MM.1S (cell line): Measurements from ENCODE around the gene UBAC1.
"Not testable (repeated sequence)": the region's sequence is repeated elsewhere in the genome, so short reads cannot be mapped to it uniquely, and the experiment has no call there.

Source experiments
- DNase-seq: peaks from one replicate; pipeline ENCODE4 v3.0.0-alpha.2; 2015
- H2AFZ ChIP-seq: fragments of 300-600 bp; sonication (generic); 2 replicates; pipeline ENCODE4 v1.6.0; 2016; ENCODE audit warnings: antibody characterized with exemption, low read length
- H3F3A ChIP-seq: fragments of 300-600 bp; sonication (generic); 2 replicates; pipeline ENCODE4 v1.6.1; 2016; ENCODE audit warnings: mild to moderate bottlenecking, antibody characterized with exemption, low read length, moderate library complexity, mixed read lengths; ENCODE audit not compliant: insufficient read depth
- H3K27ac ChIP-seq: fragments of 300-600 bp; sonication (generic); 2 replicates; pipeline ENCODE4 v1.5.1; 2016; ENCODE audit warnings: mild to moderate bottlenecking, low read length
- H3K27me3 ChIP-seq: fragments of 300-600 bp; sonication (generic); replicated peaks from 2 replicates; pipeline ENCODE4 v1.6.0; 2016; ENCODE audit warnings: low read length; ENCODE audit not compliant: insufficient read depth
- H3K36me3 ChIP-seq: fragments of 300-600 bp; sonication (generic); replicated peaks from 2 replicates; pipeline ENCODE4 v1.6.1; 2016; ENCODE audit warnings: mild to moderate bottlenecking, low read length, mixed read lengths; ENCODE audit not compliant: insufficient read depth
- H3K4me1 ChIP-seq: fragments of 300-600 bp; sonication (generic); 2 replicates; pipeline ENCODE4 v1.6.1; 2016; ENCODE audit warnings: low read length, mixed read lengths
- H3K4me2 ChIP-seq: fragments of 300-600 bp; sonication (generic); 2 replicates; pipeline ENCODE4 v1.6.0; 2016; ENCODE audit warnings: low read depth, low read length
- H3K4me3 ChIP-seq: fragments of 300-600 bp; sonication (generic); 2 replicates; pipeline ENCODE4 v1.5.1; 2016; ENCODE audit warnings: low read length, mixed read lengths
- H3K79me2 ChIP-seq: fragments of 300-600 bp; sonication (generic); 2 replicates; pipeline ENCODE4 v1.6.1; 2016; ENCODE audit warnings: mixed run types, low read length, mixed read lengths
- H3K9ac ChIP-seq: fragments of 300-600 bp; sonication (generic); 2 replicates; pipeline ENCODE4 v1.6.1; 2016; ENCODE audit warnings: low read length, mixed read lengths
- H3K9me2 ChIP-seq: fragments of 300-600 bp; sonication (generic); replicated peaks from 2 replicates; pipeline ENCODE4 v1.6.1; 2016; ENCODE audit warnings: mild to moderate bottlenecking, low read length, mixed read lengths; ENCODE audit not compliant: insufficient read depth
- H3K9me3 ChIP-seq: fragments of 300-600 bp; sonication (generic); replicated peaks from 2 replicates; pipeline ENCODE4 v1.6.1; 2016; ENCODE audit warnings: mild to moderate bottlenecking, low read length, mixed read lengths; ENCODE audit not compliant: insufficient read depth
- H4K20me1 ChIP-seq: fragments of 300-600 bp; sonication (generic); 2 replicates; pipeline ENCODE4 v1.6.1; 2016; ENCODE audit warnings: mild to moderate bottlenecking, low read length, moderate library complexity, mixed read lengths; ENCODE audit not compliant: insufficient read depth
- CTCF ChIP-seq: fragments of 300-600 bp; sonication (generic); IDR thresholded peaks from 2 replicates; pipeline ENCODE4 v1.5.1; 2016; ENCODE audit warnings: antibody characterized with exemption, low read length, mixed read lengths
- EZH2 ChIP-seq: fragments of 300-600 bp; sonication (generic); optimal IDR thresholded peaks from 2 replicates; pipeline ENCODE3; 2017; ENCODE audit warnings: low read depth, mild to moderate bottlenecking, antibody characterized with exemption, low read length, mixed read lengths
- EZH2phosphoT487 ChIP-seq: fragments of 300-600 bp; sonication (generic); IDR thresholded peaks from 2 replicates; pipeline ENCODE4 v1.6.1; 2018; ENCODE audit warnings: antibody characterized with exemption, low read length

The UBAC1 gene

GRCh38 chr9:135948446-135948845, 12.7 kb downstream of the UBAC1 start:
- H3K36me3 ChIP-seq: peaks cover 4% of the 10 kb centered on the region

GRCh38 chr9:135947582-135947981, 13.6 kb downstream of the UBAC1 start:
- no peaks in the 10 kb centered on the region for H3K9me2 ChIP-seq
- no peaks in the 10 kb centered on the region for H4K20me1 ChIP-seq
- no peaks in the 10 kb centered on the region for H3K9me3 ChIP-seq
- no peak for DNase-seq
- H3F3A ChIP-seq: no peaks in the 10 kb centered on the region
- no peaks in the 10 kb centered on the region for H3K4me1 ChIP-seq
- no peak overlapping the region for H3K9ac ChIP-seq
- no peak overlapping the region for H3K4me3 ChIP-seq
- H3K36me3 ChIP-seq: peaks cover 4% of the 10 kb centered on the region
- 0 out of 2 replicates have a peak, but pooled peaks cover 4% of the 10 kb centered on the region for H3K79me2 ChIP-seq
- H2AFZ ChIP-seq: no peak overlapping the region
- TF ChIP-seq EZH2 (no peak), CTCF (no peak)
- H3K27me3 ChIP-seq: no peaks in the 10 kb centered on the region
- H3K27ac ChIP-seq: no peak overlapping the region
- H3K4me2 ChIP-seq: no peak overlapping the region

More at GRCh38 chr9:135948446-135948845, 12.7 kb downstream of the UBAC1 start:
- H3K4me2 ChIP-seq: no peak overlapping the region
- no peaks in the 10 kb centered on the region for H3F3A ChIP-seq
- H3K9me2 ChIP-seq: no peaks in the 10 kb centered on the region
- no peak for DNase-seq
- 0 out of 2 replicates have a peak, but pooled peaks cover 4% of the 10 kb centered on the region for H3K79me2 ChIP-seq
- H3K9ac ChIP-seq: no peak overlapping the region
- H3K27ac ChIP-seq: no peak overlapping the region
- no peaks in the 10 kb centered on the region for H3K9me3 ChIP-seq
- no peaks in the 10 kb centered on the region for H3K27me3 ChIP-seq
- no peak overlapping the region for H2AFZ ChIP-seq
- no peak for TF ChIP-seq EZH2
- no peak for TF ChIP-seq EZH2phosphoT487
- TF ChIP-seq CTCF: no peak
- no peaks in the 10 kb centered on the region for H3K4me1 ChIP-seq
- H3K4me3 ChIP-seq: no peak overlapping the region
- H4K20me1 ChIP-seq: no peaks in the 10 kb centered on the region

GRCh38 chr9:135947105-135947504, 14.1 kb downstream of the UBAC1 start:
- not testable (repeated sequence) for DNase-seq, H3K9me3 ChIP-seq, H3K27ac ChIP-seq, H3K36me3 ChIP-seq, H2AFZ ChIP-seq, H4K20me1 ChIP-seq, H3K4me2 ChIP-seq, H3K9me2 ChIP-seq, H3F3A ChIP-seq, H3K79me2 ChIP-seq, H3K9ac ChIP-seq, H3K4me1 ChIP-seq, H3K27me3 ChIP-seq, H3K4me3 ChIP-seq

GRCh38 chr9:135946392-135946994, 14.7 kb downstream of the UBAC1 start:
- H3K27me3 ChIP-seq: no peaks in the 10 kb centered on the region
- no peaks in the 10 kb centered on the region for H3K4me1 ChIP-seq
- H3K36me3 ChIP-seq: peaks cover 4% of the 10 kb centered on the region; the same call in 1 of the 2 replicates
- no peak overlapping the region for H3K4me3 ChIP-seq
- H3K27ac ChIP-seq: no peak overlapping the region
- TF ChIP-seq CTCF (no peak), EZH2 (no peak), EZH2phosphoT487 (no peak)
- 0 out of 2 replicates have a peak, but pooled peaks cover 4% of the 10 kb centered on the region for H3K79me2 ChIP-seq
- H3K4me2 ChIP-seq: no peak overlapping the region
- no peak overlapping the region for H3K9ac ChIP-seq
- no peaks in the 10 kb centered on the region for H3K9me3 ChIP-seq
- H4K20me1 ChIP-seq: no peaks in the 10 kb centered on the region
- no peak for DNase-seq
- H3K9me2 ChIP-seq: no peaks in the 10 kb centered on the region
- H2AFZ ChIP-seq: no peak overlapping the region
- H3F3A ChIP-seq: no peaks in the 10 kb centered on the region
